Activated B cell treated with CpG ODN at 0.5 μM for 24 hours (primary cell): ENCODE data around the gene PEAK3. TPM values are rescaled to one million over a fixed set of nuclear protein-coding genes. Genes with fewer than 3 reads are reported as not detected.
A peak's percentile ranks its signal among the peaks of the same experiment; 100 is the strongest.

Source experiments
- ATAC-seq: fragments of 200-7000 bp; cut with Tn5 transposase; one replicate; pipeline ENCODE4 v1.10.0; 2021; ENCODE audit warnings: low read depth, mild to moderate bottlenecking, moderate library complexity
- CTCF ChIA-PET: fragments of 350-600 bp; sonication (Branson Sonifier 250); formaldehyde crosslinking; loops from one replicate; lab custom pipeline; 2021; ENCODE audit warnings: antibody characterized with exemption; lab: Charles Lee
- POLR2A ChIA-PET: fragments of 350-600 bp; sonication (Branson Sonifier 250); formaldehyde crosslinking; loops from one replicate; lab custom pipeline; 2021; ENCODE audit warnings: antibody characterized with exemption; lab: Charles Lee
- DNase-seq: peaks from one replicate; pipeline ENCODE4 v3.0.0; 2022
- H3K27ac Mint-ChIP-seq: one replicate; pipeline ENCODE4 v1.8.0; 2020; ENCODE audit warnings: mixed read lengths
- H3K27me3 Mint-ChIP-seq: one replicate; pipeline ENCODE4 v1.8.0; 2021; ENCODE audit warnings: mixed read lengths
- H3K36me3 Mint-ChIP-seq: one replicate; pipeline ENCODE4 v1.8.0; 2021; ENCODE audit warnings: low read depth, mixed read lengths
- H3K4me1 Mint-ChIP-seq: one replicate; pipeline ENCODE4 v1.8.0; 2021; ENCODE audit warnings: mixed read lengths
- H3K4me3 Mint-ChIP-seq: one replicate; pipeline ENCODE4 v1.8.0; 2020; ENCODE audit warnings: mild to moderate bottlenecking, mixed read lengths
- H3K9me3 Mint-ChIP-seq: one replicate; pipeline ENCODE4 v1.8.0; 2020; ENCODE audit warnings: mixed read lengths
- CTCF ChIP-seq: fragments of 200-600 bp; IDR thresholded peaks from one replicate; pipeline ENCODE4 v1.8.0; 2022; ENCODE audit warnings: antibody characterized with exemption, mild to moderate bottlenecking
- intact Hi-C: fragments of 100-400 bp; cut with micrococcal nuclease; formaldehyde crosslinking; loops from one replicate; pipeline ENCODE4 v1.15.1; 2024
- total RNA-seq: library from RNA; stranded (reverse); gene quantifications from 2 replicates; pipeline ENCODE4 v1.2.3, GENCODE V29; 2022

Gene PEAK3
- total RNA-seq: 0.09 TPM in 1 of 2 replicates, not detected in the other

- POLR2A ChIA-PET: interaction anchor here (0.5 to 1.6 kb wide), 10 partner anchors 10 to 239 kb away, joined by 3 to 11 read pairs (median 4); partner anchors contain the start of gene LSM7
- H3K27ac Mint-ChIP-seq: peak within 1 kb of the TSS; percentile 24
Observed at GRCh38 chr19:2282062-2282861, at the start of gene PEAK3. PEAK3 (minus strand) TSS chr19:2282175; CDS start chr19:2280931, 1,244 bp downstream.

GRCh38 chr19:2330632-2331284 lies 48.8 kb upstream of the PEAK3 start:
- POLR2A ChIA-PET: interaction anchor here (2.0 to 2.2 kb wide), 2 partner anchors 58 to 61 kb away, joined by 7 to 12 read pairs; no protein-coding TSS in a partner anchor
- H3K4me1 Mint-ChIP-seq: peaks cover 76% of the 10 kb centered on the region
- H3K27me3 Mint-ChIP-seq: no peaks in the 10 kb centered on the region
- peak overlapping the region; percentile 97 for H3K27ac Mint-ChIP-seq
- CTCF ChIA-PET: interaction anchor here (0.7 kb wide), 1 partner anchor 97 kb away, joined by 3 read pairs; the partner anchor contains the start of gene TIMM13
- no peaks in the 10 kb centered on the region for H3K9me3 Mint-ChIP-seq
- no peak for TF ChIP-seq CTCF
- ATAC-seq (no peak), DNase-seq (no peak)
- H3K4me3 Mint-ChIP-seq: peak overlapping the region; percentile 41
- intact Hi-C loops: loop anchor here (5.0 kb wide), 1 partner anchor 292 kb away; no protein-coding TSS in a partner anchor
- H3K36me3 Mint-ChIP-seq: peaks cover 23% of the 10 kb centered on the region

More at GRCh38 chr19:2282062-2282861, at the start of gene PEAK3:
- DNase-seq (peak; percentile 46), ATAC-seq (peak; percentile 60)
- intact Hi-C loops: no loop called here
- CTCF ChIA-PET: interaction anchor here (0.6 to 0.7 kb wide), 2 partner anchors 196 to 730 kb away, joined by 3 read pairs; no protein-coding TSS in a partner anchor
- H3K9me3 Mint-ChIP-seq: no peaks in the 10 kb centered on the region
- no peaks in the 10 kb centered on the region for H3K27me3 Mint-ChIP-seq
- H3K36me3 Mint-ChIP-seq: peaks cover 2% of the 10 kb centered on the region
- H3K4me1 Mint-ChIP-seq: peaks cover 33% of the 10 kb centered on the region
- H3K4me3 Mint-ChIP-seq: peak within 1 kb of the TSS; percentile 60
- TF ChIP-seq CTCF: no peak

- Mint-ChIP-seq H3K27ac (peak overlapping the region; percentile 97), H3K4me3 (peak overlapping the region; percentile 41), H3K9me3 (no peaks in the 10 kb centered on the region), H3K36me3 (peaks cover 27% of the 10 kb centered on the region), H3K27me3 (no peaks in the 10 kb centered on the region), H3K4me1 (peaks cover 79% of the 10 kb centered on the region)
- ChIA-PET POLR2A (interaction anchor here (0.6 to 0.8 kb wide), 2 partner anchors 24 to 91 kb away, joined by 6 to 7 read pairs; no protein-coding TSS in a partner anchor), CTCF (no interaction called here)
- ATAC-seq (no peak), DNase-seq (no peak)
- TF ChIP-seq CTCF: no peak
- intact Hi-C loops: loop anchor here (5.0 kb wide), 1 partner anchor 292 kb away; no protein-coding TSS in a partner anchor
Observed at GRCh38 chr19:2330255-2330631, 48.3 kb upstream of the PEAK3 start.

- peaks cover 86% of the 10 kb centered on the region for H3K4me1 Mint-ChIP-seq
- TF ChIP-seq CTCF: no peak
- H3K27ac Mint-ChIP-seq: peak overlapping the region; percentile 81
- peak overlapping the region; percentile 100 for H3K4me3 Mint-ChIP-seq
- ATAC-seq: no peak
- ChIA-PET POLR2A (interaction anchor here (0.6 to 2.7 kb wide), 3 partner anchors 11 to 91 kb away, joined by 6 to 19 read pairs (median 7); no protein-coding TSS in a partner anchor), CTCF (no interaction called here)
- H3K9me3 Mint-ChIP-seq: no peaks in the 10 kb centered on the region
- peaks cover 32% of the 10 kb centered on the region for H3K36me3 Mint-ChIP-seq
- H3K27me3 Mint-ChIP-seq: no peaks in the 10 kb centered on the region
- intact Hi-C loops: loop anchor here (5.0 kb wide), 1 partner anchor 177 kb away; the partner anchor contains the start of gene AP3D1
- DNase-seq: no peak
Observed at GRCh38 chr19:2329501-2329916, 47.5 kb upstream of the PEAK3 start.
